HUES48 (cell line): ENCODE results near the gene SLC7A9.
"Not testable (repeated sequence)": the region's sequence is repeated elsewhere in the genome, so short reads cannot be mapped to it uniquely, and the experiment has no call there.

ENCODE experiments used
- H3K27ac ChIP-seq: one replicate; pipeline ENCODE4 v1.7.0; 2013; ENCODE audit warnings: low read depth, low read length, inconsistent platforms
- H3K27me3 ChIP-seq: 2 replicates; pipeline ENCODE4 v1.6.1; 2013; ENCODE audit warnings: mild to moderate bottlenecking, low read length; ENCODE audit not compliant: control insufficient read depth, insufficient read depth
- H3K36me3 ChIP-seq: 2 replicates; pipeline ENCODE4 v1.6.1; 2013; ENCODE audit warnings: low read length; ENCODE audit not compliant: control insufficient read depth, insufficient read depth
- H3K4me1 ChIP-seq: 2 replicates; pipeline ENCODE4 v1.6.1; 2013; ENCODE audit warnings: mild to moderate bottlenecking, low read length; ENCODE audit not compliant: control insufficient read depth, insufficient read depth
- H3K4me3 ChIP-seq: 2 replicates; pipeline ENCODE4 v1.5.1; 2013; ENCODE audit warnings: mild to moderate bottlenecking, low read depth, low read length
- H3K9ac ChIP-seq: 2 replicates; pipeline ENCODE4 v1.6.1; 2013; ENCODE audit warnings: mild to moderate bottlenecking, low read depth, low read length, moderate library complexity
- H3K9me3 ChIP-seq: 2 replicates; pipeline ENCODE4 v1.6.1; 2013; ENCODE audit warnings: low read length; ENCODE audit not compliant: control insufficient read depth, insufficient read depth

Gene SLC7A9

DNA sequence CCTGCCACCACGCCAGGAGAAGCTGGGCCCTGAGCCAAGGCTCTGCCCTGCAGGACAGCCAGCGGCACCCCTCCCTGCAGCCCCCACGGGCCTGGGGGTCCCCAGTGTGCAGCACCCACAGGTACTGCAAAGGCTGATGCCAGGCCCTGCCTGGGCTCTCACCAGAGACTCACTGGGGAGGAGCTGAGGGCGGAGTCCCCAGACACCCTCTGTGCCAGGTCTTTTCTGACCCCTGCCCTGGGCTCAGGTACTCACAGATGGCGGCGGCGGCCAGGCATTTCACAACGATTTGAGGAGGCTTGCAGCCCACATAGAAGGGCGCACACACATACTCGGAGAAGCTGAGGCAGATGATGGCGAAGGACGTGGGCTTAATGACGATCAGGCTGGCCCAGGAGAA lies 5.7 kb downstream of the SLC7A9 start:
- Histone ChIP-seq H3K36me3 (no peaks in the 10 kb centered on the region), H3K4me3 (no peak overlapping the region), H3K27me3 (no peaks in the 10 kb centered on the region), H3K9ac (no peak overlapping the region), H3K9me3 (no peaks in the 10 kb centered on the region), H3K27ac (no peak overlapping the region), H3K4me1 (no peaks in the 10 kb centered on the region)

- Histone ChIP-seq H3K27me3 (no peaks in the 10 kb centered on the region), H3K4me1 (no peaks in the 10 kb centered on the region), H3K9me3 (no peaks in the 10 kb centered on the region), H3K9ac (no peak overlapping the region), H3K4me3 (no peak overlapping the region), H3K36me3 (no peaks in the 10 kb centered on the region), H3K27ac (no peak overlapping the region)
These were observed 6.3 kb downstream of the SLC7A9 start for GRCh38 chr19:32863301-32863700.

GRCh38 chr19:32862741-32863140 lies 6.8 kb downstream of the SLC7A9 start:
- Histone ChIP-seq H3K4me3 (no peak overlapping the region), H3K27me3 (no peaks in the 10 kb centered on the region), H3K27ac (no peak overlapping the region)

DNA sequence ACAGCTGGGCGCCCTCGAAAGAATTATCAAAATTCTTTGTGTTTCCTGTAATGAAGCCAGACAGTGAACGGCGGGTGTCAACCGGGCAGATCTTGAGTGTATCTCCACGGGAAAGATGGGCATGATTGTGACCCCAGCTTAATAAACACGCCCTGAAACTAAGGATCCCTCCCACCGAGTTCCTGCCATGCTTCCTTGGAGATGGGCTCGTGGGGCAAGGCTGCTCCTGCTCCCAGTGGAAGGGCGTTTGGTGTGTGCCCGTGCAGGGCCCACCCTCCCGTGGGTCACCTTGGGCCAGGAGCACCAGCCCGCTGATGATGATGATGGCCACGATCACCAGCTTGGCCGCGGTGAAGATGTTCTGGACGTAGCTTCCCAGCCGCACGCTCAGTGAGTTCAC lies 7.4 kb downstream of the SLC7A9 start:
- Histone ChIP-seq H3K9ac (no peak overlapping the region), H3K4me3 (no peak overlapping the region), H3K9me3 (no peaks in the 10 kb centered on the region), H3K36me3 (no peaks in the 10 kb centered on the region), H3K4me1 (no peaks in the 10 kb centered on the region), H3K27me3 (no peaks in the 10 kb centered on the region), H3K27ac (no peak overlapping the region)

More at GRCh38 chr19:32862741-32863140, 6.8 kb downstream of the SLC7A9 start:
- Histone ChIP-seq H3K36me3 (no peaks in the 10 kb centered on the region), H3K9me3 (no peaks in the 10 kb centered on the region), H3K9ac (no peak overlapping the region), H3K4me1 (no peaks in the 10 kb centered on the region)

GRCh38 chr19:32861596-32861995 lies 8.0 kb downstream of the SLC7A9 start:
- Histone ChIP-seq H3K36me3 (no peaks in the 10 kb centered on the region), H3K27ac (no peak overlapping the region), H3K4me3 (no peak overlapping the region), H3K9me3 (no peaks in the 10 kb centered on the region), H3K4me1 (no peaks in the 10 kb centered on the region), H3K27me3 (no peaks in the 10 kb centered on the region), H3K9ac (no peak overlapping the region)

DNA sequence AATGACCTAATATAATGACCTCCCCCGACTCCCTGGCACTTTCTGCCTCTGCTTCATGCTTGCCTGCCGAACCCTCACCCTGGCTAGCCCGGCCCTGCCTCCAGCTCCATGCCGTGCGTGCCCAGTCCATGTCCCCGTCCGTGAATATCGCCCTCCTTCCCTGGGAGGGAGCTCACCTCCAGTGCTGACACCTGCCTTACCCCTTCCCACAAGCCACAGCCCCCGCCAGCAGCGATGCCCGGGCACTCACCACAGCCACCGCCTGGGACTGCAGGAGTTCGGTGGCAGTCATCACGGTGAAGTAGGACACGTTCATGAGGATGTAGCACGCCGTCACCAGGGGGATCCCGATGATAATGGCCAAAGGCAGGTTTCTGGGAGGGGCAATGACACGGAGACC lies 10.0 kb downstream of the SLC7A9 start:
- no peak overlapping the region for H3K27ac ChIP-seq
- no peaks in the 10 kb centered on the region for H3K9me3 ChIP-seq
- no peaks in the 10 kb centered on the region for H3K27me3 ChIP-seq
- no peaks in the 10 kb centered on the region for H3K36me3 ChIP-seq
- no peaks in the 10 kb centered on the region for H3K4me1 ChIP-seq
- no peak overlapping the region for H3K4me3 ChIP-seq
- no peak overlapping the region for H3K9ac ChIP-seq

DNA sequence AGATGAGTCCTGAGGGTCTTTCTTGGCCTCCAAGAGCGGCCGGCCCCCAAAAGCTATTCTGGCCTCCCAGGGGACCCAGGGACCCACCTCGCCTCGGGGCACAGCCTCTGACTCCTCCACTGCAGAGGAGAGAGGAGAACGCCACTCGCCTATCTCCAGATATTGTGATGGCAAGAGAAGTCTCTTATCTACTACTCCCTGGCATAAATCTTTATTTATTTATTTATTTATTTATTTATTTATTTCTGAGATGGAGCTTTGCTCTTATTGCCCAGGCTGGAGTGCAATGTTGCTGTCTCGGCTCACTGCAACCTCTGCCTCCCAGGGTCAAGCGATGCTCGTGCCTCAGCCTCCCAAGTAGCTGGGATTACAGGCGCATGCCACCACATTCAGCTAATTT lies 11.0 kb downstream of the SLC7A9 start:
- no peak overlapping the region for H3K9ac ChIP-seq
- H3K36me3 ChIP-seq, result no peaks in the 10 kb centered on the region
- H3K27me3 ChIP-seq, result no peaks in the 10 kb centered on the region
- H3K4me3 ChIP-seq, result no peak overlapping the region
- no peak overlapping the region for H3K27ac ChIP-seq
- H3K4me1 ChIP-seq, result no peaks in the 10 kb centered on the region
- no peaks in the 10 kb centered on the region for H3K9me3 ChIP-seq

- H3K36me3 ChIP-seq, result no peaks in the 10 kb centered on the region
- no peaks in the 10 kb centered on the region for H3K9me3 ChIP-seq
- H3K9ac ChIP-seq, result no peak overlapping the region
- no peak overlapping the region for H3K27ac ChIP-seq
- no peaks in the 10 kb centered on the region for H3K27me3 ChIP-seq
- H3K4me3 ChIP-seq, result no peak overlapping the region
- H3K4me1 ChIP-seq, result no peaks in the 10 kb centered on the region
These were observed 11.4 kb downstream of the SLC7A9 start for GRCh38 chr19:32858155-32858554.

- Histone ChIP-seq H3K27me3 (no peaks in the 10 kb centered on the region), H3K27ac (no peak overlapping the region), H3K4me3 (no peak overlapping the region), H3K36me3 (no peaks in the 10 kb centered on the region), H3K9me3 (no peaks in the 10 kb centered on the region), H3K4me1 (no peaks in the 10 kb centered on the region), H3K9ac (no peak overlapping the region)
These were observed 12.0 kb downstream of the SLC7A9 start for GRCh38 chr19:32857584-32857983.

DNA sequence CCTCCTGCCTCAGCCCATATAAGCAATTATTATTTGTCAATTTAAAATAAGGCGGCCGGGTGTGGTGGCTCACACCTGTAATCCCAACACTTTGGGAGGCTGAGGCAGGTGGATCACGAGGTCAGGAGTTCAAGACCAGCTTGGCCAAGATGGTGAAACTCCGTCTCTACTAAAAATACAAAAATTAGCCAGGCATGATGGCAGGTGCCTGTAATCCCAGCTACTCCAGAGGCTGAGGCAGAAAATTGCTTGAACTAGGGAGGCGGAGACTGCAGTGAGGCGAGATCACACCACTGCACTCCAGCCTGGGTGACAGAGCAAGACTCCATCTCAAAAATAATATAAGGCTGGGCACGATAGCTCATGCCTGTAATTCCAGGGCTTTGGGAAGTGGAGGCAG lies 12.7 kb downstream of the SLC7A9 start:
- H3K4me3 ChIP-seq, H3K9me3 ChIP-seq, H3K36me3 ChIP-seq, H3K27ac ChIP-seq, H3K27me3 ChIP-seq, H3K4me1 ChIP-seq, H3K9ac ChIP-seq: not testable (repeated sequence)

DNA sequence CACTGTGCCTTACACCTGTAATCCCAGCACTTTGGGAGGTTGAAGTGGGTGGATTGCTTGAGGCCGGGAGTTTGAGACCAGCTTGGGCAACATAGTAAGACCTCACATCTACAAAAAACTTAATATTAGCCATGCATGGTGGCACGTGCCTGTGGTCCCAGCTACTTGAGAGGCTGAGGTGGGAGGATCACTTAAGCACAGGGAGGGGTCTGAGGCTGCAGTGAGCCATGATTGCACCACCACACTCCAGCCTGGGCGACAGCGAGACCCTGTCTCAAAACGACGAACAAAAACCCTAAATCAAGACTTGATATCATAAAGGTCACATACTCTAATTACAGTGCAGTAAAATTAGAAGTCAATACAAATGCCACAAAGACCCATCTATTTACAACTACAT lies 17.4 kb downstream of the SLC7A9 start:
- no peaks in the 10 kb centered on the region for H3K4me1 ChIP-seq
- H3K27ac ChIP-seq, result no peak overlapping the region
- no peaks in the 10 kb centered on the region for H3K36me3 ChIP-seq

GRCh38 chr19:32848035-32848434 lies 21.5 kb downstream of the SLC7A9 start:
- not testable (repeated sequence) for H3K9ac ChIP-seq

More for the DNA sequence above, 17.4 kb downstream of the SLC7A9 start:
- Histone ChIP-seq H3K27me3 (no peaks in the 10 kb centered on the region), H3K9ac (no peak overlapping the region), H3K4me3 (no peak overlapping the region), H3K9me3 (no peaks in the 10 kb centered on the region)

More at GRCh38 chr19:32848035-32848434, 21.5 kb downstream of the SLC7A9 start:
- H3K36me3 ChIP-seq, H3K27ac ChIP-seq, H3K4me3 ChIP-seq, H3K4me1 ChIP-seq, H3K9me3 ChIP-seq, H3K27me3 ChIP-seq: not testable (repeated sequence)
